HG03342 (cell line): Measurements from ENCODE around the gene VAV2.

Experiments used
- ATAC-seq: cut with Tn5 transposase; IDR thresholded peaks from one replicate; pipeline ENCODE4 v1.9.1; 2021; ENCODE audit warnings: mild to moderate bottlenecking, moderate library complexity; ENCODE audit not compliant: unreplicated experiment

The VAV2 gene

GRCh38 chr9:133893191-133893994, 98.7 kb downstream of the VAV2 start:
- no peak for ATAC-seq

- no peak for ATAC-seq
Measured at GRCh38 chr9:133892193-133892920, 99.8 kb downstream of the VAV2 start.

- ATAC-seq = no peak
Measured at GRCh38 chr9:133891741-133892140, 100.4 kb downstream of the VAV2 start.

GRCh38 chr9:133890583-133890982, 101.5 kb downstream of the VAV2 start:
- no peak for ATAC-seq

- ATAC-seq = no peak
Measured at GRCh38 chr9:133889584-133890301, 102.4 kb downstream of the VAV2 start.

- ATAC-seq = no peak
Measured at GRCh38 chr9:133888809-133889491, 103.2 kb downstream of the VAV2 start.

- no peak for ATAC-seq
Measured at GRCh38 chr9:133888048-133888808, 103.9 kb downstream of the VAV2 start.

GRCh38 chr9:133887540-133888047, 104.5 kb downstream of the VAV2 start:
- ATAC-seq = no peak

GRCh38 chr9:133886563-133887501, 105.3 kb downstream of the VAV2 start:
- no peak for ATAC-seq

- no peak for ATAC-seq
Measured at GRCh38 chr9:133884907-133885744, 107.0 kb downstream of the VAV2 start.

GRCh38 chr9:133882849-133883755, 109.0 kb downstream of the VAV2 start:
- ATAC-seq = no peak

- ATAC-seq = no peak
Measured at GRCh38 chr9:133881671-133882381, 110.3 kb downstream of the VAV2 start.

- no peak for ATAC-seq
Measured at GRCh38 chr9:133880851-133881661, 111.1 kb downstream of the VAV2 start.

GRCh38 chr9:133880136-133880535, 112.0 kb downstream of the VAV2 start:
- ATAC-seq = no peak

- ATAC-seq = no peak
Measured at GRCh38 chr9:133879615-133880014, 112.5 kb downstream of the VAV2 start.

GRCh38 chr9:133878402-133878801, 113.7 kb downstream of the VAV2 start:
- ATAC-seq = no peak
